ENCODE measurements around the gene AAK1. TPM values are rescaled to one million over a fixed set of nuclear protein-coding genes. Genes with fewer than 3 reads are reported as not detected.

AAK1 gene
- total RNA-seq, 1 experiment from 2014 or later, result 75.8 TPM

GRCh38 chr2:69509750-69510140, 133.8 kb downstream of the AAK1 start:
- Mint-ChIP-seq H3K9me3 (ENCODE audit: unreplicated experiment) (no peaks in the 10 kb centered on the region), H3K4me1 (ENCODE audit: insufficient read depth, unreplicated experiment) (no peaks in the 10 kb centered on the region), H3K27me3 (ENCODE audit: insufficient read depth, unreplicated experiment) (no peaks in the 10 kb centered on the region), H3K36me3 (ENCODE audit: insufficient read depth, unreplicated experiment) (peaks cover 59% of the 10 kb centered on the region), H3K4me3 (ENCODE audit: unreplicated experiment) (no peak overlapping the region), H3K27ac (ENCODE audit: low read depth, unreplicated experiment) (no peak overlapping the region)
- no TSS peak for BruUV-seq (replicated peaks)
- no peak for TF ChIP-seq CTCF (IDR thresholded peaks at IDR 0.05; ENCODE audit: unreplicated experiment)
- DNase-seq (ENCODE audit: unreplicated experiment), result no peak
- POLR2A ChIA-PET, result no interaction called here
- CTCF ChIA-PET, result no interaction called here
- intact Hi-C loops (cut with micrococcal nuclease), result no loop called here

GRCh38 chr2:69509011-69509749, 134.4 kb downstream of the AAK1 start:
- no peak overlapping the region for H3K4me3 Mint-ChIP-seq (ENCODE audit: unreplicated experiment)
- no TSS peak for BruUV-seq (replicated peaks)
- POLR2A ChIA-PET, result no interaction called here
- no peak overlapping the region for H3K27ac Mint-ChIP-seq (ENCODE audit: low read depth, unreplicated experiment)
- no peak for TF ChIP-seq CTCF (IDR thresholded peaks at IDR 0.05; ENCODE audit: unreplicated experiment)
- no peak for DNase-seq (ENCODE audit: unreplicated experiment)
- peaks cover 54% of the 10 kb centered on the region for H3K36me3 Mint-ChIP-seq (ENCODE audit: insufficient read depth, unreplicated experiment)
- CTCF ChIA-PET, result no interaction called here
- no peaks in the 10 kb centered on the region for H3K27me3 Mint-ChIP-seq (ENCODE audit: insufficient read depth, unreplicated experiment)
- H3K4me1 Mint-ChIP-seq (ENCODE audit: insufficient read depth, unreplicated experiment), result no peaks in the 10 kb centered on the region
- intact Hi-C loops (cut with micrococcal nuclease), result no loop called here
- H3K9me3 Mint-ChIP-seq (ENCODE audit: unreplicated experiment), result no peaks in the 10 kb centered on the region

DNA sequence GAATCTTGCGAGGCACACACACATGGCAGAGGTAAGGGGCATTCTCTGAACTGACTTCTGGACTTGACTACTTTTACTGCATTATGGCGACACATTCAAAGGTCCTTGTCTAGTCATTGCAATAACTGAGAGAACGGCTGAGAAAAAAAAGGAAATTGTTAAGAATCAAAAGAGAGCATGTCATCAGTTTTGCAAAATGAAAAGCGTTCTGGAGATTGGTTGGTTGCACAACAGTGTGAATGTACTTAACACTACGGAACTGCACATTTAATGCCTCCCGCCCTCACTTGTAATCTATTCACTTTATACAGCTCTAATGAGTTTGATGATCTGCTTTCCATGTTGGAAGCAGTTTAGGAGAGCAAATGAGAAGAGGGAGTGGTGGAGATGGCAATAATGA, 137.8 kb downstream of the AAK1 start:
- no peak for TF ChIP-seq CTCF (IDR thresholded peaks at IDR 0.05; ENCODE audit: unreplicated experiment)
- Mint-ChIP-seq H3K4me1 (ENCODE audit: insufficient read depth, unreplicated experiment) (no peaks in the 10 kb centered on the region), H3K36me3 (ENCODE audit: insufficient read depth, unreplicated experiment) (peaks cover 38% of the 10 kb centered on the region), H3K27me3 (ENCODE audit: insufficient read depth, unreplicated experiment) (no peaks in the 10 kb centered on the region), H3K9me3 (ENCODE audit: unreplicated experiment) (no peaks in the 10 kb centered on the region), H3K27ac (ENCODE audit: low read depth, unreplicated experiment) (no peak overlapping the region), H3K4me3 (ENCODE audit: unreplicated experiment) (no peak overlapping the region)
- BruUV-seq (replicated peaks), result no TSS peak
- intact Hi-C loops (cut with micrococcal nuclease), result no loop called here
- ChIA-PET POLR2A (no interaction called here), CTCF (interaction anchor here (1.1 kb wide), 1 partner anchor 219 kb away, joined by 3 read pairs; no protein-coding TSS in a partner anchor)
- no peak for DNase-seq (ENCODE audit: unreplicated experiment)

GRCh38 chr2:69501301-69501700, 142.2 kb downstream of the AAK1 start:
- BruUV-seq (replicated peaks), result no TSS peak
- DNase-seq (ENCODE audit: unreplicated experiment), result no peak
- Mint-ChIP-seq H3K36me3 (ENCODE audit: insufficient read depth, unreplicated experiment) (peaks cover 26% of the 10 kb centered on the region), H3K9me3 (ENCODE audit: unreplicated experiment) (no peaks in the 10 kb centered on the region), H3K27ac (ENCODE audit: low read depth, unreplicated experiment) (peak overlapping the region; percentile 29), H3K4me3 (ENCODE audit: unreplicated experiment) (no peak overlapping the region), H3K4me1 (ENCODE audit: insufficient read depth, unreplicated experiment) (no peaks in the 10 kb centered on the region), H3K27me3 (ENCODE audit: insufficient read depth, unreplicated experiment) (no peaks in the 10 kb centered on the region)
- intact Hi-C loops (cut with micrococcal nuclease), result no loop called here
- POLR2A ChIA-PET, result interaction anchor here (0.6 to 1.2 kb wide), 3 partner anchors 23 to 212 kb away, joined by 3 read pairs; partner anchors contain the start of gene NFU1
- CTCF ChIA-PET, result interaction anchor here (0.7 to 1.0 kb wide), 2 partner anchors 10 to 11 kb away, joined by 3 read pairs; no protein-coding TSS in a partner anchor
- TF ChIP-seq CTCF (IDR thresholded peaks at IDR 0.05; ENCODE audit: unreplicated experiment), result no peak

Data from MCF 10A (cell line).